LNCAP (cell line): Measurements from ENCODE around the gene GPC4.

Experiments used
- TF ChIP-seq, protein P1 (sequence below): fragments of 450-650 bp; IDR thresholded peaks from 2 replicates; pipeline ENCODE4 v1.5.1; 2017; ENCODE audit warnings: mild to moderate bottlenecking

The GPC4 gene

DNA sequence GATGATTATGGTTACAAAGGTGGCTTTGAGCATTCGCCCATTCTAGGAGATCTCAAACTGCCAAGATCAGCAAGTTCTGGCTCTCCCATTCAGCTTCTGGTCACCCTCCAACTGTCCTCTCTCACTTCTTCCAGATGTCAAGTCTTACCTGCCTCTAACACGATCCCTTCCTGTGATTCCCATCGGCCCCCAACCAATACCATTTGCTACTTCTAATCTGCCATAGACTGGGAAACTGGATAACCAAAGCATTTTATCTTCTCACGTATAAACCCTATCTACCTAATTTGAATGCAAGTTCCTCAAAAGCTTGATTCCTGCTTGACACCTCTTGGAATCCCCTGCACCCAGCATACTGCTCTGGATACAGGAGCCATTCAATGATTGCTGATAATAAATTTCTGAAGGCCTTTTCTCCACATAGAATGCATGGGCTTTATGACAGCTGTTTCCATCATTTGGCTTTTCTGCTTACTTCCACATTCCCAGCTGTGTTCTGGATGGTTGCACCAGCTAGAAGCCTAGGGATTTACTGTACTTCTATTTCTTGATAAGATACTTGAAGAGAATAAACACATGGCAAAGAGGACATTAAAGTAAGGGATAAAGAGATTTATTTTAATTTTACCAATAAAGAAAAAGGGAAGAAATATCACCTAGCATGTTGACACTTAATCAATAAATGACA, 9.6 kb downstream of the GPC4 start:
- TF ChIP-seq, protein P1, sequence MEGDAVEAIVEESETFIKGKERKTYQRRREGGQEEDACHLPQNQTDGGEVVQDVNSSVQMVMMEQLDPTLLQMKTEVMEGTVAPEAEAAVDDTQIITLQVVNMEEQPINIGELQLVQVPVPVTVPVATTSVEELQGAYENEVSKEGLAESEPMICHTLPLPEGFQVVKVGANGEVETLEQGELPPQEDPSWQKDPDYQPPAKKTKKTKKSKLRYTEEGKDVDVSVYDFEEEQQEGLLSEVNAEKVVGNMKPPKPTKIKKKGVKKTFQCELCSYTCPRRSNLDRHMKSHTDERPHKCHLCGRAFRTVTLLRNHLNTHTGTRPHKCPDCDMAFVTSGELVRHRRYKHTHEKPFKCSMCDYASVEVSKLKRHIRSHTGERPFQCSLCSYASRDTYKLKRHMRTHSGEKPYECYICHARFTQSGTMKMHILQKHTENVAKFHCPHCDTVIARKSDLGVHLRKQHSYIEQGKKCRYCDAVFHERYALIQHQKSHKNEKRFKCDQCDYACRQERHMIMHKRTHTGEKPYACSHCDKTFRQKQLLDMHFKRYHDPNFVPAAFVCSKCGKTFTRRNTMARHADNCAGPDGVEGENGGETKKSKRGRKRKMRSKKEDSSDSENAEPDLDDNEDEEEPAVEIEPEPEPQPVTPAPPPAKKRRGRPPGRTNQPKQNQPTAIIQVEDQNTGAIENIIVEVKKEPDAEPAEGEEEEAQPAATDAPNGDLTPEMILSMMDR: no peak

DNA sequence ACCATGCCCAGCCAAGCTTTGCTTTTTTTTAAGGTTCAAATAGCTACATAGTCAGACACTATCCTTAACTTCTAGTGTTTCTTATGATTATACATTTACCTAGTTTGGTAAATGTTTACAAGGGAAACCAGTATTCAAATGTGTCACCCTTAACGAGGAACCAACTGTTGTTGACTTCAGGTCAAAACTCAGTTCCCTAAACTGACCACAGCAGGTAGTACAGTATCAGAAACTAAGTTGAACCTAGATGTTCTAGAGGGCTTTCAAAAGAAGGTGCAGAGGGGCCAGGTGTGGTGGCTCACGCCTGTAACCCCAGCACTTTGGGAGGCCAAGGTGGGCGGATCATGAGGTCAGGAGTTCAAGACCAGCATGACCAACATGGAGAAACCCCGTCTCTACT, 11.3 kb downstream of the GPC4 start:
- TF ChIP-seq, protein P1: no peak

DNA sequence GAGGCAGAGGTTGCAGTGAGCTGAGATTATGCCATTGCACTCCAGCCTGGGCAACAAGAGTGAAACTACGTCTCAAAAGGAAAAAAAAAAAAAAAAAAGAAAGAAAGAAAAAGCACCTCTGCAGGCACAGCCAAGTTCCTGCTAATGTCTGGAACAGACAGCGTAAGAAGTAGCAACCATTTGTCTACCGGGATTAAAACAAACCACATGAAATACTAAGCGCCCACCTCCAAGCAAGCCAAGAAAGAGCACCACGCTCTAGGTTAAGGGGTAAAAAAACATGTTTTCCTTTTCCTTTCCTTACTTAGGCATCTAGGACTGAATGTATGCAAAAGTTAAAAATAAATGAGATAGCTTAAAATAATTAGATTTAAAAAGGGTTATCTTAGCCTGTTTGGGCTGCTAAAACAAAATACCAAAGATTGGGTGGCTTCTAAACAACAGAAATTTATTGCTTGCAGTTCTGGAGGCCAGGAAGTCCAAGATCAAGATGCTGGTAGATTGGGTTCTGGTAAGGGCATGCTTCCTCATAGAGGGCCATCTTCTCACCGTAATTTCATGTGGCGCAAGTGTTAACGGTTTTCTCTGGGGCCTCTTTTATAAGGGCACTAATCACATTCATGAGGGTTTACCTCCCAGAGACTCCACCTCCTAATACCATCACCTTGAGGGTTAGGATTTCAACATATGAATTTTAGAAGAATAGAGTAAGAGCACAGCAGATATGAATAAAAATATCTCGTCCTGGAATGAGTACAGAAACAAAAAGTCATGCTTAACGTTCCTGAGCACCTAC, 12.3 kb downstream of the GPC4 start:
- TF ChIP-seq, protein P1: no peak

DNA sequence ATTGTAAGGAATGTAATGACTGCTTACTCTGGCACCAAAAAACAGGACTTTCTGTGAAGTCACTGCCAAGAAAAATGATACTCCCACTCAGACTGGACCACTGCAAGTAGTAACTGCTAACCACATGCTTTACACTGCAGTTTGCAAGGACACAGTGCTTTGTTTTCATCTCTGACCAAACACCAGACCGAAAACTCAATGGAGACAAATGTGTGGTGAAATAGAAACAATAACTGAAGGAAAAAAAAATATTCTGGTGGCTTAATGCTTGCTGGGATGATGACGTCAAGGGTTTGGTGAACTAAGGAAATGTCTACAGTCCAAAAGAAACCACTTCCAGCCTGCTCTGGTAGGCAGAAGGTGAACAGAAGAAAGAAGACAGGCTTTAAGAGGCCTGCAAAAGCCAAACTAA, 13.2 kb downstream of the GPC4 start:
- TF ChIP-seq, protein P1: no peak

DNA sequence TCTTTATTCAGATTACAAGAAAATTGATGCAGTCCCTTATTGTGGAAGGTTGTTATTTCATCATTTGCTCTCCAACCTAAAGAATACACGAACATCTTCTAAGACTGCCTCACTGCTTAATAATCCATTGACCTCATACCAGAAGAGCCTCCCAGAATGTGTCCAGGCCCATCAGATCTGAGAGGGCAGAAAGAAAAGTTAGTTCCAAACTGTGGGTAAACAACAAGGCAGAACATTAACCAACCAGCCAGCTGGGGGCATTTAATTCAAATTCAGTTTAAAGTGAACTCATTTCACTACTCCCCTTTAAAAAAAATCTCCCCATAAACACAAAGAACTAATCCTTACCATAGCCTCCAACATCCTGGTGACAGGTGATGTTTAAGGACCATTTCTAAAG, 13.8 kb downstream of the GPC4 start:
- TF ChIP-seq, protein P1: no peak

DNA sequence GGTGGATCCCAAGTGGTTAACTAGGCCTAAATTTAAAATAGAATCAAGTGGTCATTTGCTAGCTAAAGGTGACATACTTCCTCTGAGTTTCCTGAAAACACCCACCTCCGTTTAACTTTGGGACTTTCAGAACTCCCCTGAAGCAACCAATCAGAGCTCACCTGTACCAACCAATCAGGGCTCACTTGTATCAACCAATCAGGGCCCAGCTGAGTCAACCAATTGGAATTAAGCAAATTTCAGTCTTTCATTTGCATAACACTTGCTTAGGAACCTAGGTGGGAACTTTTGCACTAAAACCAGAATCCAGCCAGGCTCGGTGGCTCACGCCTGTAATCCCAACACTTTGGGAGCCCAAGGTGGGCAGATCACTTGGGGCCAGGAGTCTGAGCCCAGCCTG, 15.9 kb downstream of the GPC4 start:
- TF ChIP-seq, protein P1: no peak

DNA sequence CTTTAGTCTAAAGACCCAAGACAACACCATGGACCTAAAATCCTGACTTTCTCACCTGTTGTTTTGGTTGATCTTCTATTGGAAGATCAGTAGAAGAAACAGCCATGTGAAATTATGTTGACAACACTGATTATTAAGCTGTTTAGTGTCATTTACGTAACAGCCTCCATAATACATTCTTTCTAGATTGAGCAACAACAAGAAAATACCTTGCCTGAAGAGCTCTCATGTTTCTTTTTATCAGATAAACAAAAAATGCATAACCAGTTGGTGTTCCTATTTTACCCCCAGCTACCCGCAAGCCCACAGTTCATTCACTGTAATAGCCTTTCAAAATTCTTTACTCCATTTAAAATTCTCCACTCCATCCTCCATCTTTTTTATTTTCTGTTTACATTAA, 20.5 kb downstream of the GPC4 start:
- TF ChIP-seq, protein P1: no peak
